HG02970 (cell line): Measurements from ENCODE around the gene EVA1C.
"Not testable (repeated sequence)": the region's sequence is repeated elsewhere in the genome, so short reads cannot be mapped to it uniquely, and the experiment has no call there.

Experiments used
- ATAC-seq: cut with Tn5 transposase; IDR thresholded peaks from one replicate; pipeline ENCODE4 v1.9.1; 2021; ENCODE audit warnings: mild to moderate bottlenecking, moderate library complexity, moderate number of reproducible peaks; ENCODE audit not compliant: unreplicated experiment, low FRiP score

Gene EVA1C, protein sequence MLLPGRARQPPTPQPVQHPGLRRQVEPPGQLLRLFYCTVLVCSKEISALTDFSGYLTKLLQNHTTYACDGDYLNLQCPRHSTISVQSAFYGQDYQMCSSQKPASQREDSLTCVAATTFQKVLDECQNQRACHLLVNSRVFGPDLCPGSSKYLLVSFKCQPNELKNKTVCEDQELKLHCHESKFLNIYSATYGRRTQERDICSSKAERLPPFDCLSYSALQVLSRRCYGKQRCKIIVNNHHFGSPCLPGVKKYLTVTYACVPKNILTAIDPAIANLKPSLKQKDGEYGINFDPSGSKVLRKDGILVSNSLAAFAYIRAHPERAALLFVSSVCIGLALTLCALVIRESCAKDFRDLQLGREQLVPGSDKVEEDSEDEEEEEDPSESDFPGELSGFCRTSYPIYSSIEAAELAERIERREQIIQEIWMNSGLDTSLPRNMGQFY

DNA sequence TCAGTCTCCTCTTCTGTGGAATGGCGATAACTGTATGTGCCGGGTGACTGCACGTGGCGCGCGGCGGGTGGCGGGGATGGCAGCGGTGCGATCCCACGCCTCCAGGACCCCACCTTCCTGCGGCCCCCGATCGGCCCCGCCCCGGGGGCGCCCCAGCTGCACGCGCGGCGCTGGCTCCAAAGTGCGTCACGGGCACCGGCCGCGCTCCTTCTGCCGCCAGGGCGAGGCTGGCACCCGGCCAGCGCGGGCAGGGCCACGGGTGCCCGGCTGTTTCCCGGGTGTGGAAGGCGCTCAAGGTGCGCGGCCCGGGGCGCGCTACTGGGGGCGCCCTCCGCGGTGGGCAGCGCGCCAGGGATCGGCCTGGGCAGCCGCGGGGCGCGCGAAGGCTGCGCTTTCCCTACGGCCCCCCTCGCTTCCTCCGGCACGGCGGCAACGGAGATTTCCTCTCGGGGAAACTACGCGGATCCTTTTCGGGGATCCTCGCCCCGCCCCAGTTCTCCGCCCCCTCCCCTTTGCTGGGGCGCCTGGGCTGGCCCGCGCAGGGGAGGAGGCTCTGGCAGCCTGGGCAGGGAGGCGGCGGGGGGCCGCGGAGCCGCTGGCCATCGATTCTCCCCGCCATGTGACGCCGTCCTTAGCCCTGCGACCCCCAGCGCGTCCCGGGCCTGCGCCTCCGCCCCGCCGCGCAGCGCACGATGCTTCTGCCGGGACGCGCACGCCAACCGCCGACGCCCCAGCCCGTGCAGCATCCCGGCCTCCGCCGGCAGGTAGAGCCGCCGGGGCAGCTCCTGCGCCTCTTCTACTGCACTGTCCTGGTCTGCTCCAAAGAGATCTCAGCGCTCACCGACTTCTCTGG is at the start of gene EVA1C:
Gene EVA1C (plus strand): TSS at position 545 of the 853 bp plus-strand sequence. CDS start 148 bp downstream, at position 693.
- no peak for ATAC-seq

DNA sequence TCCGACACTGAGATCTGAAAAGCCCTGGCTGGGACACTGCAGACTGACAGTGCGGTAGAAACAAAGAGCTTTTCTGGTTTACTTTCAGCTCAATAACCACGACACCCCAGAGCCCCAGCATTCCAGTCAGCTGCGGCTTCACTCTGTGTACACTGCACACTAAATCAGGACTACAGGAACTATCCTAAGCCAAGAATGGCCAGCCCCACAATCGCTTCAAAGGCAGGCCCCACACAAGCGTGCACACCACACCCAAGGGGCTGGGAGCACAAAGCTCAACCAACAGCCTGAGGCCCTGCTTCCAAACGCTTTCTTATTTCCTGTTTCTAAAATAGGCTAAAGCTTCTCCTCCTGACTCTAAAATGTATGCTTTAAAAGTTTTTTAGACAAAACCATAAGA is 48.1 kb upstream of the EVA1C start:
- no peak for ATAC-seq

DNA sequence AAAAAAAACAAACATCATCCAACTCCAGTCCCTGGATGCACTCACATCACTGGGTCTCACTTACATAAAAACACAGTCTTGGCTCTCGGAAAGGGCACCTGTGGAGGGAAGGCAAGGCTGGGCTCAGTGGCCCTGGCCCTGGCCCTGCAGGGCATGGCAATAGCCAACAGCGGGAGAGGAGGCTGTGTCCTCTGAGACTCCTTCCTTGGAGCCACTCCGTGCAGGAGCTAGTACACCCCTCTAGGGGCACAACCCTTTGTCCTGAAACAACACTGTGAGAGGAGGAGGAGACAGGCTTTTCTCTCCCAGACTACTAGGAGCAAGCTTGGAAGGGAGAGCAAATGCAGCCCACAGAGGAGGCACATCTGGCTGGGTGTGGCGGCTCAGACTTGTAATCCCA is 47.7 kb upstream of the EVA1C start:
- ATAC-seq, result no peak

DNA sequence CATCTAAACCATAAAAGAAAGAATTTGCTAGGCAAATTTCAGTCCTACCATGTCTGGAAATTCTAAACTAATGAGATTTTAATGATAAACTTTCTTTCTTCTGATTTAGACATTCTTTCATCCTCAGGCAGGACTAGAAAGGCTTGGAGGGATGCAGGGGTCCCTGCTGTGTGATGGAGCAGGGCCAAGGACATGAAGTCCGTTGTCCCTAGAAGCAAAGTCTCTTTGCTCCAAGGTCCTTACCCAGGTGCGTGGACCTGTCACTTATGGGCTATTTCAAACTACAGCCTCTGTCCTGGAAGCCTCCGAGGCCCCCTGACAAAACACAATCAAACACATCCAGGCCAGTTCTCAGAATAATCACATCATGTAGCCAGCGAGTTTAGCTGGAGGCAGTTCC is 46.3 kb upstream of the EVA1C start:
- no peak for ATAC-seq

DNA sequence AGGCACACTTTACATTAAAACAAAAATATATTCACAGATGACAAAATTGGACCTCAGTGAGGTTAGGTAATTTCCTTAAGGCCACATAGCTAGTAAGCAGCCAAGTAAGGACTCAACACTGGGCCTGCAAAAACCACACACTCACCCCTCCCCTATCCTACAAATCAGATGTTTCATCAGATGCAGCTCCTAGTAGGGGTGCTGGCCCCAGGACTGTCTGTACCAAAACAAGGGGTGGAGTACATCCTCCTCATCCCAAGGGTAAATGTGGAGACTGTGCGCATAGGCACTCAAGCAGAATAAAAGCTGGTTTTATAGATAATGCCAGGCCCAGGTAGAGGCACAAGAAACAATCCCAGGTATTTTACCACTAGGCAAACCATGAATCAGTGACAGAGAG is 45.3 kb upstream of the EVA1C start:
- no peak for ATAC-seq

DNA sequence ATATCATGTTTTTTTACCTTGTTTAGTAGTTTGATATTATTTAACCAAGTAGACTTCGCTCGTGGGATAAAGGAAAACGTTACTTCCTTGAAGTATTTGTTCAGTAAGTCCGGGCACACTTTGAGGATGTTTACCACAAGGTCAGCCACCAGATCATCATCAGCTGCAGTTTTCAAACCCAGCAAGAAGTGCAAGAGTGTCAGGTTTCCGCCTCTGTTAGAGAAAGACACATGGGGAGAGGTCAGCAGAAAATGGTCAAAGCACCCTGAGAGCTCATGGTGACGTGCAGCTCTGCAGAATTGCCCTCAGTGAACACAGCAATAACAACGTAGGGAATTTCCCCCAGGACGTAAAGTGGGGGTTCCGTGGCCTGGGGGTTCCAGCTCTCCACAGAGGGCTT is 44.1 kb upstream of the EVA1C start:
- no peak for ATAC-seq

DNA sequence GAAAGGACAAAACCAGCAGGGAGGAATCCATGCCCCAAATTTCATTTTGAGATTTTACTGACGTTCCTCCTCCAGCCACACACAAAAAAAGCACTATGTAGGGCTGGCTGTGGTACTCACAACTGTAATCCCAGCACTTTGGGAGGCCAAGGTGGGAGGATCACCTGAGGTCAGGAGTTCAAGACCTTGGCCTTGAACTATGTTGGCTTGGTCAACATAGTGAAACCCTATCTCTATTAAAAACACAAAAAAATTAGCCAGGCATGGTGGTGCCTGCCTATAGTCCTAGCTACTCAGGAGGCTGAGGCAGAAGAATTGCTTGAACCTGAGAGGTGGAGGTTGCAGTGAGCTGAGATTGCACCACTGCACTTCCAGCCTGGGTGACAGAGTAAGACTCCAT is 43.5 kb upstream of the EVA1C start:
- not testable (repeated sequence) for ATAC-seq

DNA sequence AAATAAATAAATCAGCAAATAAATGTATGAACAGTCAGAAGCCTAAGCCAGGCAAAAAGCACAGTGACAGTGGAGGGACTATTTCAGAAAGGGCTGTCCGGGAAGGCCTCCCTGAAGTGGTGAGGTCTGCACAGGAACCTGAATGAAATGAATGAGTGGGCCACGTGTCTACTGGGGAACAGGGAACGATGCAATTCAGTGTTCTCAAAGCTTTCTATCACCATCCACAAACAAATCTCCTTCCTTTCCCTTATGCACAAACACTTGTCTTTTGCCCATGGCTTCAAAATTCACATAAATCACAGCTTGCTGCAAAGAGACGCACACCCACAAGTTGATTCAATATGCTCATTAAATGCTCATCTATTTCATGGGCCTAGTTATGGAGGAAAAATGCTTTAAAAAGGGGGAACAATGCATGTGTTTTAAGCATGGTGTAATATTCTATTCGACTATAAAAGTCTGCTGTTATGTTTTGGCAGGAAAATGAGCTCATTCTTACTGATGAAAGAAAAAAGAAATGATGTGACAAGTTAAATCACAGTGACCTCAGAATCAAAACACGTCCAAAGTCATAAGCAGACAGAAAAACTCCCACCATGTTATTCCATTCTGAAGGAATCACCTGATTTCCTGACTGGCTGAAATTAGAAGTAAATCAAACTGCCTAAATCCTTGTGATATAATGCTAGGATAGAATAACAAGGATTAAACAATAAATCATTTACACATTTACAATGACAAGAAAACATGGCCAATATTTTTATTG is 41.3 kb upstream of the EVA1C start:
- no peak for ATAC-seq

DNA sequence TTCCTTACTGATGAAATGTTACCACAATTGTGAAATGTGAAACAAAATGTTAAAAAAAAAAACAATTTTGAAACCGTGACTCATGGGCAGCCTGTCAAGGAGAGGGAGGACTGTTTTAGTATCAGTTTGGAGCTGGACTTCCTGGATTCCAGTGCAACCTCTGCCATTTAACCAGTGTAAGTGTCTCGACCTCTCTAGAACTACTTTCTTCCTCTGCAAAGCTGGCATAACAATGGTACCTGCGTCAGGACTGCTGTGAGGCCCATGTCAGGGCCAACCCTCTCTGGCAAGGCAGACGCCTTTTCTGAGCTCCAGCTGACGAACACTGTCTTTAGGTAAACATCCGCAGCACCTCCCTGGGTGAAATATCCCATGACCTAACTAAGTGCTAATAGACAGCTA is 40.6 kb upstream of the EVA1C start:
- ATAC-seq, result no peak

DNA sequence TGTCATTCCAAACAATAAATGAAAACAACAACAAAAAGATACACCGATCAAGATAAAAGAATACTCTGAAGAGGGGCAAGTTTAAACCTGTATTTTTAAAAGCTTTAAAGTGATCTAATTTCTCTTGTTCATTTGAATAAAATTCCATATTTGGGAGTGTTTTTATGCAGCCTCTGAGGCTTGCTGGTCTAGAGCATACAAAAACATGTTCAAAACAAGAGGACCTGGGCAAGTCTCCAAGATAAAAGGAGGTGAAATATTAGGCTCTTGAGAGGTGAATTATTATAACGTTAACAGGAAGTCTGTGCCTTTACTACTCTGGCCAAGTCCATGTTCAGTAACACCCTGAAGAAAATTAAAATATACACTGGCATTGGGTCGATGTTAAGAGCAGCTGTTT is 39.8 kb upstream of the EVA1C start:
- ATAC-seq, result no peak

DNA sequence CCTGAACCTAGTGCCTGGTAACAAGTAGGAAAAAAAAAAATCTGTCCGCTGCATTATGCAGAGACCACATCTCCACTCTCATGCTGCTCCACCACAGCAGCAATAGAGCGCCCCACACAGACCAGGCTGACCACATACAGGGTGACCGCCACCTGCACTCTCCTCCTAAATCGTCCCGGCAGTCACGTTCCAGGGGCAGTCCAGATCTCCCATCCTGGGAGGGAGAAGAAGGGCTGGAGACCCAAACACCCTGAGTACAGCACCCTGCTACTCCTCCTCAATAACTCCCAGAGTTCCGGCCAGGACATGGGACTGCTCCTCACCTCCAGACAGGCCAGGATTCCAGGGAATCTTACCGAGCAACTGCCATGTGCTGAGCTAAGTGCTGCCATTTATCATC is 35.0 kb upstream of the EVA1C start:
- ATAC-seq, result no peak

DNA sequence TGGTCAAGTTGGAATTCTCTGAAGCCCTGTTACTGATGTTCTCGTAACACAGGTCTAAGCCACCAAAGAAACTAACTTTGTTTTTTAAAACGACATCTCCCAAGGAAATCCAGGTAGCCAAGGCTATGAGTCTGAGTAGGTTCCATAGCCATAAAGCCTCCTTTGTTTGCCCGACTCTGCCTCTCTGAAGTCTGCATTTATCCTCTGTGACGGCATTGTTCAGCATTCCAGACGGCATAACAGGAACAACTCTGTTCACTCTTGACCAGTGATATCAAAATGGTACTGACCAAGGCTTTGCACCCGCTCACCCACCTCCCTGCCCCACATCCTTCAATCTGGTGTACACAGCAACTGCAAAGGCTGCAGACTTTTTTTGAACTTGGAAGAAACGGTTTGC is 34.5 kb upstream of the EVA1C start:
- no peak for ATAC-seq

DNA sequence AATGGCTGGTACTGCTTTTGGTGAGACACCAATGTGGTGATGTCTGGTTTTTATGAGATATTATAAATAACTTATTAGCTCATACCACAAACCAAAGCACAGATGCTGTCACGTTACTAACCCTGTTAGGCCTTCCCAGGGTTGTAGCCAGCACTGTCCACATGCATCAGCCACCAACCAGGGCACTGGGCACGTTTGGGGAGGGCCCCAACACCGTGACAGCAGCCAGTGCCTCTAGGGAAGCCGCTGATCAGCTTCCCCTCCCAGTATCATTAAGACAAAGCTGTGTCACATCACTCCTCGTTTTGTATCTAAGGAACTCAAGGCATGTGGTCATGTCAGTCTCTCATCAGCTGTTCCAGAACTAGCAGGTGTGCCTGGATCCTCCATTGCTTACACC is 33.5 kb upstream of the EVA1C start:
- ATAC-seq, result no peak

DNA sequence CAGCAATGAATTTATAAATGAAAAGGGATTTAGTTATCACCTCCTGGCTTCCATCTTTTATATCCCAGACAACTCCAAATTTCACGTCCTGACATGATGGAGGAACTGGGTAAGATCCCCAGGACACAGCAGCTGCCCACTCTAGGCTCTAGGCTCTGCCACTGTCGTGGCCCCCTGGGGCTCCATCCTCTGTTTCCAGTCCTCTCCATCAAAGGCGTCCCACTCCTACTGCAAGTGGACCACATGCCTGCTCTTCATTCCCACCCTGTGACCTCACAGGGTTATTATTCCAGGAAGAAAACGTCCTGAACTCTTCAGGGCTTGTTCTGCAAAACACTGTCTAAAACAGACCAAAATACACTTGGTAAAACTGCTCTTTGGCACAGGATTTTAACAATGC is 31.6 kb upstream of the EVA1C start:
- ATAC-seq, result no peak

DNA sequence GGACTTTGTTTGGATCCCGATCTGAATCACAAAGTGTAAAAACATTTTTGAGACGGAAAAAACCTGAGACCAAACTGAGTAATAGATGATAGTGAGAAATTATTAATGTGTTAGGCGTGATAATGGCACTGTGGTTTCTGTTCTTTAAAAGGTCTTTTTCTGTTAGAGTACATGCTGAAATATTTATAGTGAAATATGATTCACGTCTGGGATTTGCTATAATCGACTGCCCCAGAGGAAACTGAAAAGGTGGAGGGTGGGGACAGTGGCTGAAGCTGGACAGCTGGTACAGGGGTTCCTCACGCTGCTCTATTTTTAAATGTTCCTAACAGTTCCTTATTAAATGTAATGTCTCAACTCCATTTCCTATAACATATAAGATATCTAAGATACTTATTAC is 30.9 kb upstream of the EVA1C start:
- no peak for ATAC-seq

DNA sequence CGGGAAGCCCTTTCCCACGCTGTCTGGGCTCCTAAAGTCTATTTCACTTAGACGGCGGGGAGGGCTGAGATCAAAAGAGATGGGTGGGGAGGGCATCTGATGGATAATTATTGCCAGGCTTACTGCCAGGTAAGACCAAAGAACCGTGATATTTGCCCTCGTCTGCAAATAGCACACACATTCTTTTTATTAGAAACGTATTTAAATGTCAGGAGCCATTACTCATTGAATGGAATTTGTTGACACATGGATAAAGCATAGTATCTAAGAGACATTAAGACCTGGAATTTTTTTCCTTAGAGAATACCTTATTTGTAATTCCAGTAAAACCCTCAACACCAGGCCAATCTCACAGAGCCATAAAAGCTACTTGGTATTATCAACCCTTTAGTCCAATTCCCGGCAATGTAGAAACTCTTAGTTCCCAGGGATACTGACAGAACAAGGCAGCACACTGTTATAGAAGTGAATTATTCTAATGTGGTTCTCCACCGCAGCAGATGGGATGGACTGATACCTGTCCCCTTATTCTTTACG is 30.3 kb upstream of the EVA1C start:
- no peak for ATAC-seq

DNA sequence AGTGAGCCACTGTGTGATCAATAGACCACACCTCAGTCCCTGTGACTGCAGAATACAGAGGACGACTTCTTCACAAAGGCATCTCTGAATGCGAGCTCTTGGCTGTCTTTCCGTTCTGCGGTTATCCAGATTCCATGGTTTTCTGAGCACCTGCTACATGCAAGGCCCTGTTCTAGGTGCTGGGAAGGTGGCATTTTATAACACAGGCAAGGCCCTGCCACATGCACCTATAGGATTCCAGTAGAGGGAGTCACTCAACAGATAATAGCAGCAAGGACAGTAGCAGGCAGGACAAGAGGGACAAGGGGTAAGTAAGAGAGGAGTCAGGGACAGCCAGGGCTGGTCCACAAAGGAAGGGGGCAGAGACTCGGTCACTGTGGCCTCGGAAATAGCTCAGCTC is 28.7 kb upstream of the EVA1C start:
- no peak for ATAC-seq

DNA sequence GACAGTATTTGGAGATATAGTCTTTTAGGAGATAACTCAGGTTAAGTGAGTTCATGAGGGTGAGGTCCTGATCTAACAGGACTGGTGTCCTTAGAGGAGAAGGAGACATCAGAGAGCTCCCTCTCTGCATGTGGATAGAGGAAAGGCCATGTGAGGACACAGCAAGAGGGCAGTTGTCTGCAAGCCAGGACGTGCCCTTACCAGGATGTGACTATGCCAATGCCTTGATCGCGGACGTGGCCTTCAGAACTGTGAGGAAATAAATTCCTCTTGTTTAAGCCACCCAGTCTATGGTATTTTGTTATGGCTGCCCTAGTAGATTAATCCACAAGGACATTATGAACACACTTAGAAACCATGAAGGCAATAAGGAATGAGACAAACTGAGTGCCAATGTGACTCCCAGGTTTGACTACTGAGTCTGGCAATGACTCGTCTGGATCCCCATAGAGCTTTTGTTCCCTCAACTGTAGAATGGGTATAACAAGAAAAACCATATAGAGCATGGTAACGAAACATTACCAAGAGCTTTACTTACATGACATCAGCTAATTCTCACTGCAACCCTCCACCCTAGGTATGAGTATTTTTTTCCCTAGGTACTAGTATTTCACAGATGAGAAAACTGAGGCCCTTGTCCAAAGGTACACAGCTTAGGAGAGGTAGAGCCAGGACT is 26.2 kb upstream of the EVA1C start:
- ATAC-seq, result no peak

DNA sequence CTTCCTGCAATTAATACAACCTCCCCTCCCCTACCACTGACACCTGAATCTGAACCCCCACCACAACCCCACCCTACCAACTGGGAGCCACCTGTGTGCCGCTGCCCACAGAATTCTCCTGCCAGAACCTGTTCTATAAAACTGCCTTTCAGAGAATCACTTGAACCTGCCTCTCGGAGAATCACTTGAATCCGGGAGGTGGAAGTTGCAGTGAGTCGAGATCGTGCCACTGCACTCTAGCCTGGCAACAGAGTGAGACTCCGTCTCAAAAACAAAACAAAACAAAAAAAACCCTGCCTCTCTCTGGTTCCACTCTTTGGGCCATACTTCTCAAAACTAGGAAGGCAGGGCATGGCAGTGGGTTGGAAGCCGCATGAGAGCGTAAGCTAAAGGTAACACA is 25.4 kb upstream of the EVA1C start:
- no peak for ATAC-seq

DNA sequence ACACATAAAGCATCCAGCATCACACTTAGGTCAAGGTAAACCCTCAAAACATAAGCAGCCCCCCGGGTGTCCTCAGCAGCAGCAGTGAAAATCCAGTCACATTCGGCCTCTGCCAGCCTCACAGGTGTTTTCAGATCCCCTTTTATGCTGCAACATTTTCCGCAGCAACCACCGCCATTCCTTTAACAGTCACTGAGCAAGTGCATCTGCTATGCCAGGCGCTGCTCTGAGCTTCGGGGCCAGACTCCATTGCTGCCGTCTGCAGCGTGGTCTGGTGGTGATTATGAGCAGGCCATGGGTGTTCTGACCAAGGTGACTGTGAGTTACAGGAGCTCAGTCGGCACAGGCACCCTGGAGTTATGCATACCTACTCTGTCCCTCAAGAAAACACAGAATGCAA is 24.2 kb upstream of the EVA1C start:
- ATAC-seq, result no peak
